Glomerular visceral epithelial cell (primary cell): ENCODE measurements around the gene NAA10.

ENCODE experiments used
- DNase-seq: peaks from one replicate; pipeline ENCODE4 v3.0.0-alpha.2; 2016; ENCODE audit errors: extremely low spot score

Gene NAA10

GRCh38 chrX:153884590-153884989, 50.2 kb downstream of the NAA10 start:
- DNase-seq: peak; percentile 13

- DNase-seq: no peak
These were observed 50.7 kb downstream of the NAA10 start for GRCh38 chrX:153884136-153884535.

GRCh38 chrX:153883163-153883843, 51.5 kb downstream of the NAA10 start:
- no peak for DNase-seq

GRCh38 chrX:153882557-153882956, 52.3 kb downstream of the NAA10 start:
- DNase-seq: no peak

GRCh38 chrX:153882086-153882498, 52.7 kb downstream of the NAA10 start:
- DNase-seq: no peak

- no peak for DNase-seq
These were observed 53.6 kb downstream of the NAA10 start for GRCh38 chrX:153881281-153881680.

GRCh38 chrX:153880440-153880815, 54.4 kb downstream of the NAA10 start:
- DNase-seq: no peak

GRCh38 chrX:153879741-153880439, 54.9 kb downstream of the NAA10 start:
- no peak for DNase-seq
